Suprapubic skin (tissue), 4 donors: ENCODE measurements around the gene FOXK2. TPM values are rescaled to one million over a fixed set of nuclear protein-coding genes. Genes with fewer than 3 reads are reported as not detected.

ENCODE experiments used
- DNase-seq, 2 donors: peaks; one replicate each; pipeline ENCODE4 v3.0.0-alpha.2; 2019; ENCODE audit warnings: low spot score in 2 of 2
- H3K27ac ChIP-seq: fragments of 200-600 bp; sonication (generic); one replicate; pipeline ENCODE4 v1.5.1; 2019
- H3K27me3 ChIP-seq: fragments of 200-600 bp; sonication (generic); one replicate; pipeline ENCODE4 v1.5.1; 2019
- H3K36me3 ChIP-seq: fragments of 200-600 bp; sonication (generic); one replicate; pipeline ENCODE4 v1.5.1; 2019
- H3K4me1 ChIP-seq: fragments of 200-600 bp; sonication (generic); one replicate; pipeline ENCODE4 v1.5.1; 2019
- H3K4me3 ChIP-seq: fragments of 200-600 bp; sonication (generic); one replicate; pipeline ENCODE4 v1.5.1; 2019; ENCODE audit warnings: mild to moderate bottlenecking
- H3K9me3 ChIP-seq: fragments of 200-600 bp; sonication (generic); one replicate; pipeline ENCODE4 v1.5.1; 2019
- EP300 ChIP-seq: sonication (generic); formaldehyde crosslinking; IDR thresholded peaks from one replicate; pipeline ENCODE4 v1.6.1; 2017; ENCODE audit warnings: antibody characterized with exemption
- POLR2A ChIP-seq, 2 donors: fragments of 450-650 bp; IDR thresholded peaks; one replicate each; pipeline ENCODE4 v1.6.1; 2017; ENCODE audit warnings: antibody characterized with exemption in 2 of 2, mild to moderate bottlenecking in 2 of 2, moderate library complexity in 2 of 2
- POLR2AphosphoS5 ChIP-seq, 3 donors: sonication (generic); formaldehyde crosslinking; IDR thresholded peaks; one replicate each; pipeline ENCODE4 v1.6.1; 2017; ENCODE audit warnings: antibody characterized with exemption in 3 of 3
- WGBS: methylation state at CpG from one replicate; pipeline ENCODE4 v1.1.5; 2018; 5-methylcytosine and 5-hydroxymethylcytosine counted together
- total RNA-seq, 4 donors: library from RNA; depleted of rRNA; stranded (reverse); fragments of >200 nt; gene quantifications; one replicate each; pipeline ENCODE4 v1.1.0, GENCODE V29; 2016
- TF ChIP-seq, protein P1 (sequence below), 2 donors: fragments of 200-600 bp in 1 of 2; fragments of 450-650 bp in 1 of 2; sonication (generic) in 1 of 2; IDR thresholded peaks; one replicate each; pipeline ENCODE4 v1.5.1; 2016 to 2019; ENCODE audit warnings: antibody characterized with exemption in 2 of 2, mild to moderate bottlenecking in 1 of 2, moderate library complexity in 1 of 2

The FOXK2 gene
- total RNA-seq, 4 donors from 2014 or later: 62.7 to 94.5 (median 78.4) TPM

DNA sequence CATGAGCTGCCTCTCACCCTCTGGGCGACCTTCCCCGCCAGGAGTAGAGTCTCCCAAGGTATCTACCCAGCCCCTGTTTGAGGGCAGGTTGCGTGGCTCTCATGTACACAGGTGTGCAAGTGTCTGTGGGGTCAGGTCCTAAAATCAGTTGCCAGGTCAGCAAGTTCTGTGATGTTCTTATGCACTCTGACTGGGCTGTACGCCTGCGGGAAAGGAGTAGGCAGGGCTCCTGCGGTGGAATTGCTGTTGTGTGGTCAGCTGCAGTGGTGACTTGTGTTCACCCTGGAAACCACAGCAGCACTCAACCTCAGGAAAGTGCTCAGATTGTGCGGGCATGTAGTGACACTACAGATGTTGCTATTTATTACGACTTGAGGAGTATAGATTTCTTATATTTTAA lies 41.6 kb upstream of the FOXK2 start:
- no peak for TF ChIP-seq POLR2A (IDR thresholded peaks at IDR 0.05)
- TF ChIP-seq, protein P1, sequence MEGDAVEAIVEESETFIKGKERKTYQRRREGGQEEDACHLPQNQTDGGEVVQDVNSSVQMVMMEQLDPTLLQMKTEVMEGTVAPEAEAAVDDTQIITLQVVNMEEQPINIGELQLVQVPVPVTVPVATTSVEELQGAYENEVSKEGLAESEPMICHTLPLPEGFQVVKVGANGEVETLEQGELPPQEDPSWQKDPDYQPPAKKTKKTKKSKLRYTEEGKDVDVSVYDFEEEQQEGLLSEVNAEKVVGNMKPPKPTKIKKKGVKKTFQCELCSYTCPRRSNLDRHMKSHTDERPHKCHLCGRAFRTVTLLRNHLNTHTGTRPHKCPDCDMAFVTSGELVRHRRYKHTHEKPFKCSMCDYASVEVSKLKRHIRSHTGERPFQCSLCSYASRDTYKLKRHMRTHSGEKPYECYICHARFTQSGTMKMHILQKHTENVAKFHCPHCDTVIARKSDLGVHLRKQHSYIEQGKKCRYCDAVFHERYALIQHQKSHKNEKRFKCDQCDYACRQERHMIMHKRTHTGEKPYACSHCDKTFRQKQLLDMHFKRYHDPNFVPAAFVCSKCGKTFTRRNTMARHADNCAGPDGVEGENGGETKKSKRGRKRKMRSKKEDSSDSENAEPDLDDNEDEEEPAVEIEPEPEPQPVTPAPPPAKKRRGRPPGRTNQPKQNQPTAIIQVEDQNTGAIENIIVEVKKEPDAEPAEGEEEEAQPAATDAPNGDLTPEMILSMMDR (IDR thresholded peaks at IDR 0.05): no peak
- 85% methylated on average over 8 of the region's 8 CpGs for WGBS
- Histone ChIP-seq H3K9me3 (no peaks in the 10 kb centered on the region), H3K4me1 (no peaks in the 10 kb centered on the region), H3K4me3 (no peak overlapping the region), H3K27ac (no peak overlapping the region), H3K36me3 (peaks cover 100% of the 10 kb centered on the region), H3K27me3 (no peaks in the 10 kb centered on the region)
- DNase-seq: no peak

DNA sequence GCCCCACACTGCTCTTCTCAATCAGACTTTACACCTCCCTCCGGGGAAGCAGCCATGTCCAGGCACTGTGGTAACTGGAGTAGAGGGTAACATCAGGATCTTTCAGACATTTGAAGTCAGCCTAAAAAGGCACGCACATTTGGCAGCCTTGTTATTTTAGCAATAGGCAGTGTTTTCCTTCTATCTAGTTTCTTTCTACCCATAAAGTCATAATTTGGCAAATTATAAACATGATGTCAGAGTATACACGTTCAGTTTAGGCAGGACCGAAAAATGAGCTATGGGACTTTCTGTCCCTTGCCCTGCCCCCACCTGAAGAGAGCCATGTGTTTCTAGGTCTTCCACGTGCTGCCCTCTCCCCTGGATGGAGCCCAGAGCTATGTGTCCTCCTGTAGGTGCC lies 39.9 kb upstream of the FOXK2 start:
- Histone ChIP-seq H3K36me3 (peaks cover 100% of the 10 kb centered on the region), H3K4me1 (no peaks in the 10 kb centered on the region)

DNA sequence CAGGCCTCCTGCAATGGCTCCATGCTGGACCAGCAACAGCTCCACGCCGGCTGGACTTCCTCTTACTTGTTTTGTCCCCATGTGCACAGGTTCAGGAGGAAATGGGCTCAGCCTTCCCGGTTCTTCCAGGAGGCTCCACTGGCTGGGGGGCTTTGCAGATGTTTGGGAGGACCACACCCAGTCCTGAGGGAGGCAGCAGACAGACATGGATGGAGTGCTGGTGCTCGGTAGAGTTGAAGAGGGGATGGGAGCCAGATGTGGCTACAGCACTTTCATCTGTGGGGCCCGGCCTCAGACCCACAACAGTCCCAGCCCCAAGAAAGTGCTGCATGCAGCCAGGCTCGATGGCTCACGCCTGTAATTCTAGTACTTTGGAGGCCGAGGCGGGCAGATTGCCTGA lies 39.2 kb upstream of the FOXK2 start:
- peaks cover 100% of the 10 kb centered on the region for H3K36me3 ChIP-seq
- no peak for DNase-seq

More for the DNA sequence above, 39.9 kb upstream of the FOXK2 start:
- Histone ChIP-seq H3K27ac (no peak overlapping the region), H3K4me3 (no peak overlapping the region), H3K9me3 (no peaks in the 10 kb centered on the region), H3K27me3 (no peaks in the 10 kb centered on the region)
- 75% methylated on average over 5 of the region's 5 CpGs for WGBS
- no peak for DNase-seq
- TF ChIP-seq POLR2AphosphoS5 (IDR thresholded peaks at IDR 0.05) (no peak), POLR2A (IDR thresholded peaks at IDR 0.05) (no peak), EP300 (no peak)
- TF ChIP-seq, protein P1 (IDR thresholded peaks at IDR 0.05): no peak

DNA sequence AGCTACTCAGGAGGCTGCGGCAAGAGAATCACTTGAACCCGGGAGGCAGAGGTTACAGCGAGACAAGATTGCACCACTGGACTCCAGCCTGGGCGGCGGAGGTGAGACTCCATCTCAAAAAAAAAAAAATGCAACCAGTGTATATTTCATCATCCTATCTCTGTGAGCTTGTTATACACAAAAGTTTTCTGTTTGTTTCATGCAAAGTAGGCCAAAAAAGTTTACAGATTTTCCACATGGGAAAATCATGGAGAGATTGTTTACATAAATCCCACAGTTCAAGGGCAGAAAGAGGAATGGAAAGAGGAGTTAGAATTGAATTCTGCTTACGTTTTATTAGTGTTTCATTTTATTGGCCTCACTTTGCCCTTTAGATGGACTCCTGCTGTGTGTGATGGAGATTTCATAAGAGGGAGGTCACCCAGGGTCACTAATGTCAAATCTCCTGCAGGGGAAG lies 36.3 kb upstream of the FOXK2 start:
- Histone ChIP-seq H3K27me3 (no peaks in the 10 kb centered on the region), H3K27ac (no peak overlapping the region), H3K9me3 (no peaks in the 10 kb centered on the region), H3K4me3 (no peak overlapping the region), H3K36me3 (peaks cover 98% of the 10 kb centered on the region), H3K4me1 (no peaks in the 10 kb centered on the region)
- DNase-seq: no peak
- TF ChIP-seq EP300 (no peak), POLR2A (IDR thresholded peaks at IDR 0.05) (no peak)
- WGBS: 94% methylated on average over 6 of the region's 6 CpGs

More for the DNA sequence above, 39.2 kb upstream of the FOXK2 start:
- H3K4me3 ChIP-seq: no peak overlapping the region
- H3K4me1 ChIP-seq: no peaks in the 10 kb centered on the region
- WGBS: 59% methylated on average over 3 of the region's 9 CpGs
- no peaks in the 10 kb centered on the region for H3K9me3 ChIP-seq
- TF ChIP-seq, protein P1 (IDR thresholded peaks at IDR 0.05): no peak
- TF ChIP-seq POLR2AphosphoS5 (IDR thresholded peaks at IDR 0.05) (no peak), POLR2A (IDR thresholded peaks at IDR 0.05) (no peak), EP300 (no peak)
- no peak overlapping the region for H3K27ac ChIP-seq
- no peaks in the 10 kb centered on the region for H3K27me3 ChIP-seq

DNA sequence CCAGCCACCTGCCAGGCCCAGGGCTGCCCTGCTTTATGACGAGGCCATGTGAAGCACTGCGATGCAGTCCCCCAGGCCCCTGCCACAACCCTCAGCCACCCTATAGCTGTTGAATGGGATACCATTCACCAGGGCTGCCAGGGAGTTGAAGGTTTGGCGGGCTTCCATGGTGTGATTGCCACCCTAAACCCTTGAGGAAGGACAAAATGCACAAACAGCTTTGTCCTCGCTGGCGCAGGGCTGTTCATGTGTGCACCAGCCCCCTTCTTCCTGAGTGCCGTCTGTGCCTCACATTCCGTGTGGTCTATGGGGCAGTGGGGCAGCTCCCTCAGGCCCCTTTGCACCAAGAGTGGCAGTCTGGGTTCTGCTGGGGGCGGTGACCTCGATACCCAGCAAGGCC lies 35.7 kb upstream of the FOXK2 start:
- H3K27me3 ChIP-seq: no peaks in the 10 kb centered on the region
- WGBS: 92% methylated on average over 6 of the region's 9 CpGs
- TF ChIP-seq EP300 (no peak), POLR2AphosphoS5 (IDR thresholded peaks at IDR 0.05) (no peak), POLR2A (IDR thresholded peaks at IDR 0.05) (no peak)
- TF ChIP-seq, protein P1 (IDR thresholded peaks at IDR 0.05): no peak
- H3K4me3 ChIP-seq: no peak overlapping the region
- H3K4me1 ChIP-seq: peaks cover 3% of the 10 kb centered on the region
- peaks cover 97% of the 10 kb centered on the region for H3K36me3 ChIP-seq
- no peak for DNase-seq
- H3K27ac ChIP-seq: no peak overlapping the region
- no peaks in the 10 kb centered on the region for H3K9me3 ChIP-seq
